Ascending aorta (tissue), 2 donors: ENCODE data around the gene RAD51B. TPM values are rescaled to one million over a fixed set of nuclear protein-coding genes. Genes with fewer than 3 reads are reported as not detected.
A peak's percentile ranks its signal among the peaks of the same experiment; 100 is the strongest.

ENCODE experiments used
- DNase-seq, 2 donors: peaks; one replicate each; pipeline ENCODE4 v3.0.0-alpha.2; 2019; ENCODE audit warnings: low spot score in 2 of 2
- H3K27ac ChIP-seq, 2 donors: fragments of 200-600 bp; sonication (generic); one replicate each; pipeline ENCODE4 v1.5.1; 2016 to 2017; ENCODE audit warnings: mild to moderate bottlenecking in 1 of 2
- H3K27me3 ChIP-seq: fragments of 200-600 bp; sonication (generic); one replicate; pipeline ENCODE4 v1.5.1; 2017
- H3K36me3 ChIP-seq, 2 donors: fragments of 200-600 bp; sonication (generic); one replicate each; pipeline ENCODE4 v1.5.1; 2016
- H3K4me1 ChIP-seq, 2 donors: fragments of 200-600 bp; sonication (generic); one replicate each; pipeline ENCODE4 v1.5.1; 2016 to 2017; ENCODE audit warnings: mild to moderate bottlenecking in 1 of 2
- H3K4me3 ChIP-seq, 2 donors: fragments of 200-600 bp; sonication (generic); one replicate each; pipeline ENCODE4 v1.5.1; 2016 to 2017; ENCODE audit warnings: mild to moderate bottlenecking in 1 of 2
- H3K9me3 ChIP-seq, 2 donors: fragments of 200-600 bp; sonication (generic); one replicate each; pipeline ENCODE4 v1.5.1; 2016
- intact Hi-C: fragments of 100-400 bp; cut with DNase I; formaldehyde crosslinking; loops from one replicate; pipeline ENCODE4 v1.15.1; 2023
- total RNA-seq: library from RNA; depleted of rRNA; stranded (reverse); fragments of >200 nt; gene quantifications from one replicate; pipeline ENCODE4 v1.1.0, GENCODE V29; 2016
- TF ChIP-seq, protein P1 (sequence below), 3 experiments: fragments of 200-600 bp in 2 of 3; fragments of 450-650 bp in 1 of 3; sonication (generic) in 2 of 3; IDR thresholded peaks; one replicate each; pipeline ENCODE4 v1.5.1; 2016 to 2019; ENCODE audit warnings: antibody characterized with exemption in 3 of 3, mild to moderate bottlenecking in 1 of 3, moderate library complexity in 1 of 3

Gene RAD51B
- total RNA-seq, 1 donor from 2014 or later = not detected

- no peaks in the 10 kb centered on the region for H3K36me3 ChIP-seq
- intact Hi-C loops = no loop called here
- peaks cover 4 to 15% of the 10 kb centered on the region in 2 donors for H3K4me1 ChIP-seq
- TF ChIP-seq, protein P1, sequence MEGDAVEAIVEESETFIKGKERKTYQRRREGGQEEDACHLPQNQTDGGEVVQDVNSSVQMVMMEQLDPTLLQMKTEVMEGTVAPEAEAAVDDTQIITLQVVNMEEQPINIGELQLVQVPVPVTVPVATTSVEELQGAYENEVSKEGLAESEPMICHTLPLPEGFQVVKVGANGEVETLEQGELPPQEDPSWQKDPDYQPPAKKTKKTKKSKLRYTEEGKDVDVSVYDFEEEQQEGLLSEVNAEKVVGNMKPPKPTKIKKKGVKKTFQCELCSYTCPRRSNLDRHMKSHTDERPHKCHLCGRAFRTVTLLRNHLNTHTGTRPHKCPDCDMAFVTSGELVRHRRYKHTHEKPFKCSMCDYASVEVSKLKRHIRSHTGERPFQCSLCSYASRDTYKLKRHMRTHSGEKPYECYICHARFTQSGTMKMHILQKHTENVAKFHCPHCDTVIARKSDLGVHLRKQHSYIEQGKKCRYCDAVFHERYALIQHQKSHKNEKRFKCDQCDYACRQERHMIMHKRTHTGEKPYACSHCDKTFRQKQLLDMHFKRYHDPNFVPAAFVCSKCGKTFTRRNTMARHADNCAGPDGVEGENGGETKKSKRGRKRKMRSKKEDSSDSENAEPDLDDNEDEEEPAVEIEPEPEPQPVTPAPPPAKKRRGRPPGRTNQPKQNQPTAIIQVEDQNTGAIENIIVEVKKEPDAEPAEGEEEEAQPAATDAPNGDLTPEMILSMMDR (IDR thresholded peaks at IDR 0.05) = no peak
- peak overlapping the region; percentile 60 to 67 for H3K27ac ChIP-seq
- peak in 1 of 2 donors; percentile 47 for DNase-seq
- no peaks in the 10 kb centered on the region for H3K9me3 ChIP-seq
- no peaks in the 10 kb centered on the region for H3K27me3 ChIP-seq
- no peak overlapping the region for H3K4me3 ChIP-seq
These were observed 831.5 kb downstream of the RAD51B start for GRCh38 chr14:68651075-68651474.

DNA sequence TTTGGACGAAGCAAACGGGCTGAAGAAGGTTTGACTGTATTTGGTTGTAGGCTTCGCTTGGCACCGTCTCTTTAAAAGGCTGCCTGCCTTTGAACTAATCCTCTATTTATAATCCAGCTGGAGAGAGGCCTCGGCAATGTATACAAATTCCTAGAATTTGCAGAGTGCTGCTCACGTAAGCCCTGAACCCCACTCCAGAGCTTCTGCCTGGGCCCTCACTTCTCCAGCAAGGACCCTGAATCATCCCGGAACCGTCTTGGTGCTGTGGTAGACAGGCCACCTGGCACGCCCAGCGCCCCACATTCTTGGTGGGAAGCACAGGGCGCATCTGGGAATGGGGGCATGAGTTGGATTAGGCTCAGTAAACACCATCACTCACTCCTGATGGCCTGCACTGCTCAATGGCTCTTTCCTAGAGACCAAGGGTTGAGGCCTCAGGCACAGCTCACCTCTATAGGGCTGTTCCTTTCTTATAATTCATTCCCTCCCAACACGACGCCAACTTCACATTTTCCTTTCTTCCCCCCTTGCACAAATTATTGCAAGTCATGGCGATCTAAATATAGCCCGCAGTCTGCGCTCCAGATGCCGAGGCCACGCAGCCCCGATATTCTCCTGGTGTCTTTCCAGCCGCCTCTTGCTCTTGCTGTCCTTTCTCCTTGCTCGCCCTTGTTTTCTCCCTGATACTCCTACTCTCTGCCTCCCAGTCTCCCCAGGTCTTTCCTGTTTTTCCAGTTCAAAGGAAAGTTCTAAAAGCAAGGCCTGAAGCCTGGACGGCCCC, 832.3 kb downstream of the RAD51B start:
- no peaks in the 10 kb centered on the region for H3K27me3 ChIP-seq
- intact Hi-C loops = no loop called here
- no peaks in the 10 kb centered on the region for H3K9me3 ChIP-seq
- peaks cover 4 to 15% of the 10 kb centered on the region in 2 donors for H3K4me1 ChIP-seq
- peak in 1 of 2 donors; percentile 67 for DNase-seq
- no peaks in the 10 kb centered on the region for H3K36me3 ChIP-seq
- TF ChIP-seq, protein P1 (IDR thresholded peaks at IDR 0.05) = no peak
- H3K27ac ChIP-seq = peak overlapping the region; percentile 60 to 67
- no peak overlapping the region for H3K4me3 ChIP-seq

DNA sequence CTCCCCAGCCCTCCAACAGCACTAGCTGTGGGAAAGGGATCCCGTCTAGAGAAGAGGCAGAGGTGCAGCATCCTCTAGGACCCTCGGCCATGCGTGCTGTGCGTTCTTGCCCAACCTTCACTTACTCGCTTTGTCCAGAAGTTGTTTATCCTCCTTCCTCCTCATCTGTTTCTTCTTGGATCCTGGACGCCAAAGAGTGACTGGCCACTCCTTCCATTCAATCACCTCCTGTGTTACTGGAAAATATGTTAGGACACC, 832.8 kb downstream of the RAD51B start:
- intact Hi-C loops = no loop called here
- Histone ChIP-seq H3K27me3 (no peaks in the 10 kb centered on the region), H3K27ac (peak overlapping the region; percentile 60 to 67), H3K4me3 (no peak overlapping the region), H3K4me1 (peaks cover 4 to 15% of the 10 kb centered on the region in 2 donors), H3K36me3 (no peaks in the 10 kb centered on the region), H3K9me3 (no peaks in the 10 kb centered on the region)
- TF ChIP-seq, protein P1 (IDR thresholded peaks at IDR 0.05) = no peak
- DNase-seq = no peak

GRCh38 chr14:68653108-68653507, 833.5 kb downstream of the RAD51B start:
- H3K27ac ChIP-seq = no peak overlapping the region
- no peak overlapping the region for H3K4me3 ChIP-seq
- intact Hi-C loops = no loop called here
- H3K4me1 ChIP-seq = peaks cover 4 to 15% of the 10 kb centered on the region in 2 donors
- TF ChIP-seq, protein P1 (IDR thresholded peaks at IDR 0.05) = no peak
- no peaks in the 10 kb centered on the region for H3K9me3 ChIP-seq
- H3K27me3 ChIP-seq = no peaks in the 10 kb centered on the region
- peak in 1 of 2 donors; percentile 44 for DNase-seq
- H3K36me3 ChIP-seq = no peaks in the 10 kb centered on the region

- no peak overlapping the region for H3K27ac ChIP-seq
- no peaks in the 10 kb centered on the region for H3K27me3 ChIP-seq
- intact Hi-C loops = no loop called here
- peak in 1 of 2 donors; percentile 55 for DNase-seq
- peaks cover 4 to 20% of the 10 kb centered on the region in 2 donors for H3K4me1 ChIP-seq
- no peak overlapping the region for H3K4me3 ChIP-seq
- H3K36me3 ChIP-seq = no peaks in the 10 kb centered on the region
- no peaks in the 10 kb centered on the region for H3K9me3 ChIP-seq
- TF ChIP-seq, protein P1 (IDR thresholded peaks at IDR 0.05) = no peak
These were observed 834.2 kb downstream of the RAD51B start for GRCh38 chr14:68653804-68654203.
